GM21528 (cell line): ENCODE data around the gene GAP43.

Source experiments
- ATAC-seq: cut with Tn5 transposase; IDR thresholded peaks from one replicate; pipeline ENCODE4 v1.9.1; 2021; ENCODE audit warnings: mild to moderate bottlenecking, moderate library complexity; ENCODE audit not compliant: unreplicated experiment, low FRiP score

GAP43 gene

GRCh38 chr3:115659253-115660220, 36.2 kb downstream of the GAP43 start:
- ATAC-seq, result peak; percentile 22

- ATAC-seq, result no peak
Observed at GRCh38 chr3:115660646-115661337, 37.5 kb downstream of the GAP43 start.

DNA sequence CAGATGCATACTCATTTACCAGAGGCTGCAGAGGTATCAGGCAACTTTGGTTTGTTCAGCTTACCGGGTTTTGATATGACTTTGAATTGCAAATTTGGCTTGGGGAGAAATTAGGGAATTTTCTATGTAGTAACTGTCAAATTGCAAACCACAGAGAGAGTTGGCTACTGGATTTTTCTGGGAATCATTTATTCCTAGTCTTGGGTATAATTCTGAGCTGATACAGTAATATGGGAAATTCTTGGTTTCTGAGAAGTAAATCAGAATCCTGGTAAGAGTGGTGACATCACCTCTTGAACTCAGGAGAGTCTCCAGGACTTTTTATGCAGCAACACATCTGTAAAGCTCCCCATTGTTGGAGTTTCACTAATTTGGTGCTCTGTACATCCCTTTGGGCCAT, 39.0 kb downstream of the GAP43 start:
- ATAC-seq, result no peak

GRCh38 chr3:115663414-115663813, 40.1 kb downstream of the GAP43 start:
- no peak for ATAC-seq

GRCh38 chr3:115666081-115666480, 42.8 kb downstream of the GAP43 start:
- no peak for ATAC-seq

DNA sequence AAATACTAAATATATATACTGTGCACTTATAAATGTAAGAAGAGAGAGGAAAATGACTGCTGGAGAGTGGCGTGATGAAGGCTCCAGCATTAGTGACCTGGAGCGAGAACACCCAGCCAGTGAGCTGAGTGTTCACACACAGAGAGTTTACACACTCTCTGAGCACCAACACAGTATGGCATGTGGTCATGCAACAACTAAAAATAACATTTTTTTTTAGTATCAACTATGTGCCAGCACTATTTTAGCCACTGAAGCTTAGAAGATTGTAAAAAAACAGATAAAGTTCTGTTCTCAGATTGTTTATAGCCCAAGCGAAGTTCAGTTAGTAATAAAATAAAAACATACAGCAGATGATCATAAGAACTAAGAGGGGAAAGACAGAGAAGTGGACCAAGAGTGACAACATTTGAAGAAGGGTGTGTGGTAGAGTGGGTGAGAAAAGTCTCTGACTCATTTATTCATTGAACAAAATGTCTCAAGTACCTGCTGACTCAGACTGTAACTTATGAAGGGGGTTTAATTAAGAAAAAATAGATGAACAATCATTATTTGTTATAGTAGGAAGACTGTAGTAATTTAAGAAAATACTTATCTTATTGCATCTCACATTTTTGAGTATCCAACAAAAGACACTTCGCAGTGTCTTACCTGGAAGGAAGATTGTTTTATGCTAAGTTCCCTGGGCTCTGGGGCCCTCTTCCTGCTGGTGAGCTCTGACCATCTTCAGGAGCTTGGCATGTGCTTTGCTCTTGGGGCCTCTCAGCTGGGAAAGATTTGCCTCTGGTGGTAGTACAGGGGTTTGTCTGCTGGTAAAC, 43.8 kb downstream of the GAP43 start:
- no peak for ATAC-seq

GRCh38 chr3:115667738-115668065, 44.4 kb downstream of the GAP43 start:
- no peak for ATAC-seq

- ATAC-seq, result no peak
Observed at GRCh38 chr3:115670911-115671310, 47.6 kb downstream of the GAP43 start.

GRCh38 chr3:115671761-115672455, 48.6 kb downstream of the GAP43 start:
- no peak for ATAC-seq

GRCh38 chr3:115673881-115674280, 50.6 kb downstream of the GAP43 start:
- ATAC-seq, result no peak

GRCh38 chr3:115676336-115676735, 53.0 kb downstream of the GAP43 start:
- ATAC-seq, result no peak

GRCh38 chr3:115680803-115681345, 57.6 kb downstream of the GAP43 start:
- ATAC-seq, result no peak

- ATAC-seq, result no peak
Observed at GRCh38 chr3:115681736-115682135, 58.4 kb downstream of the GAP43 start.

DNA sequence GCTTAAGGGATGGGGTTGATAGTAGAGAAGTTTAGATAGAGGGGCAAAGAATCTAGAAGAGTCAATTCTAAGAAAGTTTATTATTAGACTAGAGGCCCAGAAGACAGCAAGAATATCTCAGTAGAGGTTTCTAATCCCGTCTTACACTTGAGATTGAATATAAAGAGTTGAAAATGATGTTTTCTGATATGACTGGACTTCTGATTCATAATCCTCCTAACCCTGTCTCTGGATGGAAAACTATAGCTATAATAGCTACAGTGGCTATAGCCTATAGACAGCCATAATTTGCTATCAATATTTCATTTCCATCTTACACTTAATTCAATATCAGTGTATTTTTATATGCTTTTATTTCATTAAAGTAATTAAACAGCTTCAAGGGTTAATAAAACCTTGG, 60.0 kb downstream of the GAP43 start:
- no peak for ATAC-seq

GRCh38 chr3:115683773-115684172, 60.5 kb downstream of the GAP43 start:
- no peak for ATAC-seq

DNA sequence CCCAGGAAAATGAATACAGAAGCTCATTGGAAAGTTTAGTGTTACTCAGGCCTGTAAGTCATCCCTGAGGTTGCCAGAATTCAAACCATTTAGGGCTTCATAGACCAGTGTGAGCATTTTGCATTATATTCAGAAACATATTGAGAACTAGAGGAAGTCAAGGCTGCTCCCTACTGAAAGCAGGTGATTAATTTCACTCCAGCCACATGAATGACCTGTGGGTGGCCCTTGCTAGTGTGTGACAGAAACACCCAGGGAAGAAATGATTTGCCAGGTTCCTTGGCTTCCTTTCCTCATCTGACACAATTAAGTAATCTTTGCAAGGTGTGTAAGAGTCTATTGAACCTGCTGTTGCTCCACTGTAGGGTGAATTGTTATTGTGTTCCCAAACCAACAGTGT, 61.8 kb downstream of the GAP43 start:
- no peak for ATAC-seq

DNA sequence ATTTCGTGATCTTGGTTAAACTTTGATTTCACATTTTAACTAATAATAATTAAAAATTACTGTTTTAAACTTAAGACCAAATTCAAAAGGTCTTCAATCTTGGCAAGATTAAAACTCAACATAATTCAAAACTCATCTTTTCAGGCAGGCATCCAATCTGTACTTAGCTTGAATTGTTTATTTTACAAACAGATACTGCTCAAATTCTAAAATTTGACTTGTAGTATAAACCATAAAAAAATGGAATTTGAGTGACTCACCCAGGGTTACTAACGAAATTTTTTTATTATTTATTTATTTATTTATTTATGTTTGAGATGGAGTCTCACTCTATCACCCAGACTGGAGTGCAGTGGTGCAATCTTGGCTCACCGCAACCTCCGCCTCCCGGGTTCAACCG, 64.4 kb downstream of the GAP43 start:
- no peak for ATAC-seq

- no peak for ATAC-seq
Observed at GRCh38 chr3:115688418-115688817, 65.1 kb downstream of the GAP43 start.

- no peak for ATAC-seq
Observed at GRCh38 chr3:115689928-115690327, 66.6 kb downstream of the GAP43 start.

DNA sequence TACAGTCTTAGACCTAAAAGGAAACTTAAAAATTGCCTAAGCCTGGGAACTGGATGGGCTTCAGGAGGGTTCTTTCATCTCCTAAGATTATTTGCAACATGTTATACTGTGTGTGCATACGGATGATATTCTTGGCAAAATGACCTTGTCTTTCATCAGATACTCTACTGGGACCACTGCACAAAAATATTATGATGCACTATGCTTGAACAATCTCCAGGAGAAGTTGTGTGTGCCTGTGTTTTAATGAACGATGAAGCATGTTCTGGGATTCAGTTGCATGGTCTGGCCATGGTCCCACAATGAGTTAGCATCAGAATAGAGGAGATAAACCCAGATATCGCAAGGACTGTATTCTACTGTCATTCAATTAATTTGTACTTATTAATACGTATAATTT, 68.7 kb downstream of the GAP43 start:
- ATAC-seq, result no peak
